ENCODE results near the gene WDR76. TPM values are rescaled to one million over a fixed set of nuclear protein-coding genes. Genes with fewer than 3 reads are reported as not detected.

Gene WDR76
- total and polyA plus RNA-seq, 12 donors, result 0.74 to 8.2 (median 2.0) TPM

GRCh38 chr15:43912208-43912607, 85.4 kb downstream of the WDR76 start:
- Histone ChIP-seq H3K27me3 (no peaks in the 10 kb centered on the region), H3K4me1 (replicated peaks in 1 of 2) (peaks cover 5 to 13% of the 10 kb centered on the region in 2 donors), H3K36me3 (replicated peaks in 1 of 2) (no peaks in the 10 kb centered on the region), H3K9me3 (replicated peaks in 1 of 3) (no peaks in the 10 kb centered on the region), H3K4me3 (no peak overlapping the region), H3K27ac (no peak overlapping the region)
- intact Hi-C loops (cut with DNase I), result no loop called here
- WGBS, 4 donors, result 83 to 92% (median 89%) methylated on average over 6 of the region's 6 CpGs
- DNase-seq, result no peak
- TF ChIP-seq CTCF (IDR thresholded peaks at IDR 0.05) (no peak), POLR2A (IDR thresholded peaks at IDR 0.05) (no peak)

GRCh38 chr15:43913026-43913780, 86.4 kb downstream of the WDR76 start:
- 10 to 27% (median 14%) methylated on average over 1 of the region's 1 CpG for WGBS, 4 donors
- DNase-seq, result peak; percentile 41 to 81 (median 71)
- Histone ChIP-seq H3K4me3 (no peak overlapping the region), H3K36me3 (replicated peaks in 1 of 2) (no peaks in the 10 kb centered on the region), H3K4me1 (replicated peaks in 1 of 2) (peaks cover 5 to 13% of the 10 kb centered on the region in 2 donors), H3K27me3 (no peaks in the 10 kb centered on the region), H3K9me3 (replicated peaks in 1 of 3) (no peaks in the 10 kb centered on the region), H3K27ac (peak overlapping the region in 3 of 5 donors; percentile 33 to 73 (median 66))
- TF ChIP-seq CTCF (IDR thresholded peaks at IDR 0.05) (no peak), POLR2A (IDR thresholded peaks at IDR 0.05) (no peak)
- intact Hi-C loops (cut with DNase I), result no loop called here

GRCh38 chr15:43913941-43914340, 87.1 kb downstream of the WDR76 start:
- H3K27ac ChIP-seq, result peak overlapping the region in 3 of 5 donors; percentile 33 to 73 (median 66)
- H3K4me3 ChIP-seq, result no peak overlapping the region
- peaks cover 5 to 13% of the 10 kb centered on the region in 2 donors for H3K4me1 ChIP-seq (replicated peaks in 1 of 2)
- TF ChIP-seq POLR2A (IDR thresholded peaks at IDR 0.05), result no peak
- TF ChIP-seq CTCF (IDR thresholded peaks at IDR 0.05), result no peak
- no peaks in the 10 kb centered on the region for H3K27me3 ChIP-seq
- H3K9me3 ChIP-seq (replicated peaks in 1 of 3), result no peaks in the 10 kb centered on the region
- no peak for DNase-seq
- no peaks in the 10 kb centered on the region for H3K36me3 ChIP-seq (replicated peaks in 1 of 2)
- intact Hi-C loops (cut with DNase I), result no loop called here
- 70 to 94% (median 77%) methylated on average over 1 of the region's 1 CpG for WGBS, 4 donors

GRCh38 chr15:43915631-43916325, 89.0 kb downstream of the WDR76 start:
- Histone ChIP-seq H3K9me3 (replicated peaks in 1 of 3) (no peaks in the 10 kb centered on the region), H3K4me3 (no peak overlapping the region), H3K27me3 (no peaks in the 10 kb centered on the region), H3K27ac (no peak overlapping the region), H3K36me3 (replicated peaks in 1 of 2) (no peaks in the 10 kb centered on the region), H3K4me1 (replicated peaks in 1 of 2) (peaks cover 5 to 13% of the 10 kb centered on the region in 2 donors)
- 49 to 59% (median 55%) methylated on average over 5 of the region's 5 CpGs for WGBS, 4 donors
- TF ChIP-seq POLR2A (IDR thresholded peaks at IDR 0.05), result no peak
- no peak for TF ChIP-seq CTCF (IDR thresholded peaks at IDR 0.05)
- intact Hi-C loops (cut with DNase I), result no loop called here
- DNase-seq, result peak in 3 of 7 donors; percentile 41 to 49 (median 48)

All from adrenal gland (tissue), 12 donors.